ENCODE measurements around the gene PDP2.

DNA sequence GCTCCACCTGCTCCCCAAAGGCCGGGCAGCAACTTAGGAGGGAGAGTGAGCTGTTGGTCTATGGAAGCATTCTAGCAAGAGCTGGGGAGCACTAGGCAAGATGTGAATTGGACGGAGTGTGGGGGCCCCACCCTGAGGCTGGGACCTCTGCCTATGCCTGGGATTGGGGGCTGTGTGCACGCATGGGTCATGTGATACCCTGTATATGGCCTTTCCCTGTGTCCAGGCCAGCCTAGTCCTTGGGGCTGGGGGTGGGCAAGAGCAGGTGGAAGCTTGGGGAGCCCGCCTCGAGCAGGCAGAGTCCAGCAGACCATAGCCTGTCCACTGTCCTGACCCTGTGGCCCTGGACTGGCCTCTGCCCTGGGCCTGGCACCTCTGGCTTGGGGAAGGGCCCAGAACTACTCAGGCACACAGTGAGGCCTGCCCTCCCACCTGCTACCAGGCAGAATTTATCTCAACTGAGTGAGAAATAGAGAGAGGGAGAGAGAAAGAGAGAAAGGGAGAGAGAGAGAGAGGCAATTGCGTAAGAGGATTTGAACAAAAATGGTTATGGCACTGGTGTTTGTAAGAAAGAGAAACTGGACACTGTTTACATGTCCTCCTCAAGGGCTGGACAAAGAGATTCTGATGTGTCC is 19.1 kb downstream of the PDP2 start:
- no peak for TF ChIP-seq GATA1 (IDR thresholded peaks at IDR 0.05; ENCODE audit: low read depth, low read length)
- no peak for TF ChIP-seq POLR2A (IDR thresholded peaks at IDR 0.05; ENCODE audit: low read length)
